SU-DHL-6 (cell line): ENCODE measurements around the gene SDK1.

ENCODE experiments used
- H2AFZ ChIP-seq: fragments of 200-600 bp; sonication (generic); 2 replicates; pipeline ENCODE4 v1.6.1; 2014; ENCODE audit warnings: low read depth, mild to moderate bottlenecking, moderate library complexity, mixed read lengths, antibody characterized with exemption, low read length; ENCODE audit not compliant: severe bottlenecking
- H3F3A ChIP-seq: fragments of 200-600 bp; shearing (Covaris generic); 2 replicates; pipeline ENCODE4 v1.6.0; 2016; ENCODE audit warnings: antibody characterized with exemption, mild to moderate bottlenecking; ENCODE audit not compliant: insufficient read depth
- H3K27ac ChIP-seq: fragments of 200-600 bp; sonication (generic); 2 replicates; pipeline ENCODE4 v1.5.1; 2016; ENCODE audit warnings: low read depth, mild to moderate bottlenecking, low read length, moderate library complexity, mixed read lengths
- H3K27me3 ChIP-seq: fragments of 200-600 bp; sonication (generic), shearing (Covaris generic); 2 replicates; pipeline ENCODE4 v1.6.0; 2014; ENCODE audit warnings: mild to moderate bottlenecking, low read length
- H3K36me3 ChIP-seq: fragments of 200-600 bp; sonication (generic); 2 replicates; pipeline ENCODE4 v1.6.1; 2014; ENCODE audit warnings: mild to moderate bottlenecking, low read length, mixed read lengths
- H3K4me2 ChIP-seq: fragments of 300-600, 200-600 bp; shearing (Covaris generic), sonication (generic); 2 replicates; pipeline ENCODE4 v1.6.0; 2014; ENCODE audit warnings: low read length, low read depth, mild to moderate bottlenecking; ENCODE audit not compliant: poor library complexity, severe bottlenecking
- H3K4me3 ChIP-seq: fragments of 200-600 bp; sonication (generic); 2 replicates; pipeline ENCODE4 v1.5.1; 2014; ENCODE audit warnings: antibody characterized with exemption, low read length, mild to moderate bottlenecking, mixed read lengths; ENCODE audit not compliant: insufficient read depth, poor library complexity, severe bottlenecking
- H3K79me2 ChIP-seq: fragments of 200-600 bp; sonication (generic); 2 replicates; pipeline ENCODE4 v1.6.1; 2014; ENCODE audit warnings: mild to moderate bottlenecking, low read length, moderate library complexity; ENCODE audit not compliant: insufficient read depth
- H3K9ac ChIP-seq: fragments of 200-600 bp; sonication (generic); 2 replicates; pipeline ENCODE4 v1.7.0; 2014; ENCODE audit warnings: mild to moderate bottlenecking, low read length
- H3K9me2 ChIP-seq: fragments of 200-600 bp; sonication (generic); replicated peaks from 2 replicates; pipeline ENCODE4 v1.6.1; 2014; ENCODE audit warnings: low read length; ENCODE audit not compliant: insufficient read depth
- H3K9me3 ChIP-seq: fragments of 200-600 bp; sonication (generic); 2 replicates; pipeline ENCODE4 v1.6.1; 2014; ENCODE audit warnings: low read length, mixed read lengths; ENCODE audit not compliant: insufficient read depth
- H4K20me1 ChIP-seq: fragments of 200-600 bp; sonication (generic); 2 replicates; pipeline ENCODE4 v1.6.1; 2014; ENCODE audit warnings: low read depth, mild to moderate bottlenecking, antibody characterized with exemption, low read length, moderate library complexity, mixed read lengths
- CTCF ChIP-seq: fragments of 200-600 bp; sonication (generic); IDR thresholded peaks from one replicate; pipeline ENCODE4 v1.5.1; 2017; ENCODE audit warnings: antibody characterized with exemption, mild to moderate bottlenecking, low read length, moderate library complexity; ENCODE audit not compliant: insufficient read depth, poor library complexity, severe bottlenecking
- EZH2phosphoT487 ChIP-seq: fragments of 200-600 bp; sonication (generic), shearing (Covaris generic); conservative IDR thresholded peaks from 2 replicates; pipeline ENCODE4 v1.6.1; 2018; ENCODE audit warnings: mild to moderate bottlenecking, antibody characterized with exemption, low read length, moderate library complexity, mixed read lengths

SDK1 gene

GRCh38 chr7:4054158-4054557 is 753.1 kb downstream of the SDK1 start:
- TF ChIP-seq EZH2phosphoT487 (no peak), CTCF (no peak)
- Histone ChIP-seq H3K4me3 (no peak overlapping the region), H3K9me2 (no peaks in the 10 kb centered on the region), H3K27ac (no peak overlapping the region), H3K4me2 (no peak overlapping the region), H3K9ac (no peak overlapping the region), H4K20me1 (no peaks in the 10 kb centered on the region), H3K79me2 (no peaks in the 10 kb centered on the region), H3K27me3 (no peaks in the 10 kb centered on the region), H3F3A (no peaks in the 10 kb centered on the region), H3K9me3 (no peaks in the 10 kb centered on the region), H2AFZ (no peak overlapping the region), H3K36me3 (no peaks in the 10 kb centered on the region)

GRCh38 chr7:4056552-4057288 is 755.7 kb downstream of the SDK1 start:
- Histone ChIP-seq H3K36me3 (no peaks in the 10 kb centered on the region), H3K9me2 (no peaks in the 10 kb centered on the region), H3K27ac (no peak overlapping the region), H3K4me3 (no peak overlapping the region), H3K9ac (no peak overlapping the region), H3K4me2 (no peak overlapping the region), H3K9me3 (no peaks in the 10 kb centered on the region), H2AFZ (no peak overlapping the region), H3K79me2 (no peaks in the 10 kb centered on the region), H3F3A (no peaks in the 10 kb centered on the region), H4K20me1 (no peaks in the 10 kb centered on the region), H3K27me3 (no peaks in the 10 kb centered on the region)
- TF ChIP-seq CTCF (no peak), EZH2phosphoT487 (no peak)

GRCh38 chr7:4057289-4057616 is 756.2 kb downstream of the SDK1 start:
- Histone ChIP-seq H3K27ac (no peak overlapping the region), H3K27me3 (no peaks in the 10 kb centered on the region), H3K79me2 (no peaks in the 10 kb centered on the region), H3K4me3 (no peak overlapping the region), H3K36me3 (no peaks in the 10 kb centered on the region), H3F3A (no peaks in the 10 kb centered on the region), H3K9me3 (no peaks in the 10 kb centered on the region), H4K20me1 (no peaks in the 10 kb centered on the region), H2AFZ (no peak overlapping the region), H3K9me2 (no peaks in the 10 kb centered on the region), H3K9ac (no peak overlapping the region), H3K4me2 (no peak overlapping the region)
- TF ChIP-seq EZH2phosphoT487 (no peak), CTCF (no peak)
